Panc1 (cell line): ENCODE results near the gene TBC1D25. TPM values are rescaled to one million over a fixed set of nuclear protein-coding genes. Genes with fewer than 3 reads are reported as not detected.

Source experiments
- ATAC-seq: fragments of 200-7000 bp; cut with Tn5 transposase; 2 replicates; pipeline ENCODE4 v1.9.1; 2020; ENCODE audit warnings: mild to moderate bottlenecking, moderate library complexity
- BruUV-seq: library from RNA; stranded (reverse); fragments of 400-500 nt; replicated peaks from 2 replicates; lab custom pipeline; 2021; lab: Mats Ljungman, UMichigan
- CTCF ChIA-PET: fragments of 300-600 bp; sonication (Branson Sonifier 250); formaldehyde crosslinking; loops from one replicate; lab custom pipeline; 2022; ENCODE audit warnings: antibody characterized with exemption; lab: Charles Lee
- POLR2A ChIA-PET: fragments of 300-600 bp; sonication (Branson Sonifier 250); formaldehyde crosslinking; loops from one replicate; lab custom pipeline; 2022; ENCODE audit warnings: antibody characterized with exemption; lab: Charles Lee
- DNase-seq: peaks from one replicate; pipeline ENCODE4 v3.0.0-alpha.2; 2010; ENCODE audit warnings: low read depth, low spot score
- H3K27ac ChIP-seq: 2 replicates; pipeline ENCODE4 v1.5.1; 2011; ENCODE audit warnings: mild to moderate bottlenecking, low read length, inconsistent platforms
- H3K27me3 ChIP-seq: fragments of 200-500 bp; sonication (Bioruptor generic); 2 replicates; pipeline ENCODE4 v1.6.0; 2014; ENCODE audit warnings: low read length, inconsistent platforms; ENCODE audit not compliant: control insufficient read depth, insufficient read depth
- H3K36me3 ChIP-seq: fragments of 200-500 bp; sonication (Bioruptor generic); 2 replicates; pipeline ENCODE4 v1.5.1; 2014; ENCODE audit warnings: inconsistent platforms, mild to moderate bottlenecking, low read length, moderate library complexity; ENCODE audit not compliant: control insufficient read depth, insufficient read depth
- H3K4me1 ChIP-seq: 2 replicates; pipeline ENCODE4 v1.5.1; 2011; ENCODE audit warnings: inconsistent platforms, mild to moderate bottlenecking, low read length, moderate library complexity; ENCODE audit not compliant: control insufficient read depth, insufficient read depth
- H3K4me3 ChIP-seq, 2 experiments: 2 replicates each; pipeline ENCODE4 v1.5.1; 2011 to 2012; ENCODE audit warnings: low read depth in 2 of 2, low read length in 2 of 2, mild to moderate bottlenecking in 2 of 2, inconsistent platforms in 1 of 2, moderate library complexity in 1 of 2
- H3K9me3 ChIP-seq: fragments of 200-500 bp; sonication (Bioruptor generic); 2 replicates; pipeline ENCODE4 v1.5.1; 2014; ENCODE audit warnings: low read depth, mild to moderate bottlenecking, inconsistent platforms, low read length, moderate library complexity; ENCODE audit not compliant: control insufficient read depth, insufficient read depth
- POLR2AphosphoS5 ChIP-seq: IDR thresholded peaks from 2 replicates; pipeline ENCODE4 v1.6.1; 2012; ENCODE audit warnings: mild to moderate bottlenecking, low read depth, low read length, moderate library complexity
- REST ChIP-seq, 2 experiments: IDR thresholded peaks; 2 replicates each; pipeline ENCODE4 v1.6.1; 2011 to 2012; ENCODE audit warnings: low read depth in 2 of 2, control low read depth in 1 of 2, low read length in 1 of 2, mild to moderate bottlenecking in 1 of 2, moderate library complexity in 1 of 2; ENCODE audit not compliant: insufficient read depth in 1 of 2
- SIN3A ChIP-seq: IDR thresholded peaks from 2 replicates; pipeline ENCODE4 v1.6.1; 2012; ENCODE audit warnings: low read depth, mild to moderate bottlenecking, low read length, moderate library complexity, borderline replicate concordance; ENCODE audit not compliant: insufficient read depth
- TCF7L2 ChIP-seq: IDR thresholded peaks from 2 replicates; pipeline ENCODE4 v1.6.1; 2011; ENCODE audit warnings: mild to moderate bottlenecking, low read depth, low read length, inconsistent platforms
- in situ Hi-C: cut with HindIII; loops from 2 replicates; pipeline ENCODE4 v1.10.0; 2016; ENCODE audit warnings: low sequenced_read_pairs, low pct_unique_long_range_greater_than_20kb
- intact Hi-C: fragments of 100-400 bp; cut with micrococcal nuclease; formaldehyde crosslinking; loops from one replicate; pipeline ENCODE4 v1.10.0; 2022; ENCODE audit not compliant: unreplicated experiment
- total RNA-seq: library from RNA; stranded (reverse); gene quantifications from one replicate; pipeline ENCODE4 v1.2.1, GENCODE V29; 2021; ENCODE audit not compliant: unreplicated experiment
- TF ChIP-seq, protein P1 (sequence below): fragments of 450-650 bp; IDR thresholded peaks from 2 replicates; pipeline ENCODE4 v1.5.1; 2017; ENCODE audit warnings: mild to moderate bottlenecking

Gene TBC1D25
- total RNA-seq, 1 experiment from 2014 or later = 29.4 TPM

- TF ChIP-seq REST (IDR thresholded peaks at IDR 0.05; ENCODE audit: insufficient read depth in 1 of 2, low read depth in 2 of 2, low read length in 1 of 2) (no peak), SIN3A (no peak), TCF7L2 (no peak), POLR2AphosphoS5 (no peak)
- TF ChIP-seq, protein P1, sequence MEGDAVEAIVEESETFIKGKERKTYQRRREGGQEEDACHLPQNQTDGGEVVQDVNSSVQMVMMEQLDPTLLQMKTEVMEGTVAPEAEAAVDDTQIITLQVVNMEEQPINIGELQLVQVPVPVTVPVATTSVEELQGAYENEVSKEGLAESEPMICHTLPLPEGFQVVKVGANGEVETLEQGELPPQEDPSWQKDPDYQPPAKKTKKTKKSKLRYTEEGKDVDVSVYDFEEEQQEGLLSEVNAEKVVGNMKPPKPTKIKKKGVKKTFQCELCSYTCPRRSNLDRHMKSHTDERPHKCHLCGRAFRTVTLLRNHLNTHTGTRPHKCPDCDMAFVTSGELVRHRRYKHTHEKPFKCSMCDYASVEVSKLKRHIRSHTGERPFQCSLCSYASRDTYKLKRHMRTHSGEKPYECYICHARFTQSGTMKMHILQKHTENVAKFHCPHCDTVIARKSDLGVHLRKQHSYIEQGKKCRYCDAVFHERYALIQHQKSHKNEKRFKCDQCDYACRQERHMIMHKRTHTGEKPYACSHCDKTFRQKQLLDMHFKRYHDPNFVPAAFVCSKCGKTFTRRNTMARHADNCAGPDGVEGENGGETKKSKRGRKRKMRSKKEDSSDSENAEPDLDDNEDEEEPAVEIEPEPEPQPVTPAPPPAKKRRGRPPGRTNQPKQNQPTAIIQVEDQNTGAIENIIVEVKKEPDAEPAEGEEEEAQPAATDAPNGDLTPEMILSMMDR = no peak
- ChIA-PET POLR2A (no interaction called here), CTCF (no interaction called here)
- no peak for DNase-seq
- H3K27ac ChIP-seq = no peak overlapping the region
- no TSS peak for BruUV-seq
- intact Hi-C loops (no loop called here), in situ Hi-C loops (no loop called here)
- H3K4me3 ChIP-seq = no peak overlapping the region
- no peaks in the 10 kb centered on the region for H3K9me3 ChIP-seq
- no peaks in the 10 kb centered on the region for H3K27me3 ChIP-seq
- no peaks in the 10 kb centered on the region for H3K36me3 ChIP-seq
- no peaks in the 10 kb centered on the region for H3K4me1 ChIP-seq
- no peak for ATAC-seq
Measured at GRCh38 chrX:48530736-48531135, 8.8 kb upstream of the TBC1D25 start.

- Histone ChIP-seq H3K4me3 (no peak overlapping the region), H3K27me3 (no peaks in the 10 kb centered on the region), H3K9me3 (no peaks in the 10 kb centered on the region), H3K4me1 (no peaks in the 10 kb centered on the region), H3K36me3 (no peaks in the 10 kb centered on the region), H3K27ac (no peak overlapping the region)
- ATAC-seq (0 out of 2 replicates have a peak, but pooled peaks have one; percentile 36), DNase-seq (no peak)
- TF ChIP-seq SIN3A (no peak), REST (IDR thresholded peaks at IDR 0.05; ENCODE audit: insufficient read depth in 1 of 2, low read depth in 2 of 2, low read length in 1 of 2) (no peak), TCF7L2 (no peak), POLR2AphosphoS5 (no peak)
- TF ChIP-seq, protein P1 = no peak
- in situ Hi-C loops = no loop called here
- POLR2A ChIA-PET = no interaction called here
- no TSS peak for BruUV-seq
- intact Hi-C loops = no loop called here
- CTCF ChIA-PET = no interaction called here
Measured at GRCh38 chrX:48531358-48531959, 8.1 kb upstream of the TBC1D25 start.
